ENCODE data around the gene PCDHGA1.

DNA sequence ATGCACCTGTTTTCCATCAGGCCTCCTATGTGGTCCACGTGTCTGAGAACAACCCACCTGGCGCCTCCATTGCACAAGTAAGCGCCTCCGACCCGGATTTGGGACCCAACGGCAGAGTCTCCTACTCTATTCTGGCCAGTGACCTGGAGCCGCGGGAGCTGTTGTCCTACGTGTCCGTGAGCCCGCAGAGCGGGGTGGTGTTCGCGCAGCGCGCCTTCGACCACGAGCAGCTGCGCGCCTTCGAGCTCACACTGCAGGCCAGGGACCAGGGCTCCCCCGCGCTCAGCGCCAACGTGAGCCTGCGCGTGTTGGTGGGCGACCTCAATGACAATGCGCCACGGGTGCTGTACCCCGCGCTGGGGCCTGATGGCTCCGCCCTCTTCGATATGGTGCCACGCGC is 21.3 kb downstream of the PCDHGA1 start:
- TF ChIP-seq RAD21 (IDR thresholded peaks at IDR 0.05; ENCODE audit: low read length) (no peak), POLR2A (IDR thresholded peaks at IDR 0.05; ENCODE audit: low read depth, low read length) (no peak), BHLHE40 (IDR thresholded peaks at IDR 0.05; ENCODE audit: low read depth, low read length) (no peak), CEBPB (IDR thresholded peaks at IDR 0.05; ENCODE audit: low read depth, low read length) (no peak)
- TF ChIP-seq, protein P1, sequence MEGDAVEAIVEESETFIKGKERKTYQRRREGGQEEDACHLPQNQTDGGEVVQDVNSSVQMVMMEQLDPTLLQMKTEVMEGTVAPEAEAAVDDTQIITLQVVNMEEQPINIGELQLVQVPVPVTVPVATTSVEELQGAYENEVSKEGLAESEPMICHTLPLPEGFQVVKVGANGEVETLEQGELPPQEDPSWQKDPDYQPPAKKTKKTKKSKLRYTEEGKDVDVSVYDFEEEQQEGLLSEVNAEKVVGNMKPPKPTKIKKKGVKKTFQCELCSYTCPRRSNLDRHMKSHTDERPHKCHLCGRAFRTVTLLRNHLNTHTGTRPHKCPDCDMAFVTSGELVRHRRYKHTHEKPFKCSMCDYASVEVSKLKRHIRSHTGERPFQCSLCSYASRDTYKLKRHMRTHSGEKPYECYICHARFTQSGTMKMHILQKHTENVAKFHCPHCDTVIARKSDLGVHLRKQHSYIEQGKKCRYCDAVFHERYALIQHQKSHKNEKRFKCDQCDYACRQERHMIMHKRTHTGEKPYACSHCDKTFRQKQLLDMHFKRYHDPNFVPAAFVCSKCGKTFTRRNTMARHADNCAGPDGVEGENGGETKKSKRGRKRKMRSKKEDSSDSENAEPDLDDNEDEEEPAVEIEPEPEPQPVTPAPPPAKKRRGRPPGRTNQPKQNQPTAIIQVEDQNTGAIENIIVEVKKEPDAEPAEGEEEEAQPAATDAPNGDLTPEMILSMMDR (conservative IDR thresholded peaks at IDR 0.05; ENCODE audit: low read depth, low read length), result no peak
- TF ChIP-seq, protein P2, sequence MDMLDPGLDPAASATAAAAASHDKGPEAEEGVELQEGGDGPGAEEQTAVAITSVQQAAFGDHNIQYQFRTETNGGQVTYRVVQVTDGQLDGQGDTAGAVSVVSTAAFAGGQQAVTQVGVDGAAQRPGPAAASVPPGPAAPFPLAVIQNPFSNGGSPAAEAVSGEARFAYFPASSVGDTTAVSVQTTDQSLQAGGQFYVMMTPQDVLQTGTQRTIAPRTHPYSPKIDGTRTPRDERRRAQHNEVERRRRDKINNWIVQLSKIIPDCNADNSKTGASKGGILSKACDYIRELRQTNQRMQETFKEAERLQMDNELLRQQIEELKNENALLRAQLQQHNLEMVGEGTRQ (IDR thresholded peaks at IDR 0.05; ENCODE audit: low read depth, low read length), result no peak
